ENCODE measurements around the gene CACNG1.

CACNG1 gene

GRCh38 chr17:67017910-67018309 is 26.4 kb upstream of the CACNG1 start:
- TF ChIP-seq POLR2A (IDR thresholded peaks at IDR 0.05; ENCODE audit: extremely low read depth, insufficient read length), result no peak
- no peak for TF ChIP-seq MYC (IDR thresholded peaks at IDR 0.05; ENCODE audit: low read depth, low read length)
- TF ChIP-seq MAX (IDR thresholded peaks at IDR 0.05; ENCODE audit: low read depth, low read length), result no peak
- TF ChIP-seq CTCF (IDR thresholded peaks at IDR 0.05; ENCODE audit: low read depth, low read length), result no peak
- no peak overlapping the region for H3K4me3 ChIP-seq (ENCODE audit: low read depth, low read length)
- DNase-seq (ENCODE audit: low read depth), result no peak

GRCh38 chr17:67018471-67019434 is 25.6 kb upstream of the CACNG1 start:
- no peak overlapping the region for H3K4me3 ChIP-seq (ENCODE audit: low read depth, low read length)
- DNase-seq (ENCODE audit: low read depth), result no peak
- no peak for TF ChIP-seq POLR2A (IDR thresholded peaks at IDR 0.05; ENCODE audit: extremely low read depth, insufficient read length)
- no peak for TF ChIP-seq CTCF (IDR thresholded peaks at IDR 0.05; ENCODE audit: low read depth, low read length)
- no peak for TF ChIP-seq MAX (IDR thresholded peaks at IDR 0.05; ENCODE audit: low read depth, low read length)
- no peak for TF ChIP-seq MYC (IDR thresholded peaks at IDR 0.05; ENCODE audit: low read depth, low read length)

GRCh38 chr17:67019809-67020208 is 24.5 kb upstream of the CACNG1 start:
- no peak for DNase-seq (ENCODE audit: low read depth)
- no peak overlapping the region for H3K4me3 ChIP-seq (ENCODE audit: low read depth, low read length)
- TF ChIP-seq CTCF (IDR thresholded peaks at IDR 0.05; ENCODE audit: low read depth, low read length), result no peak
- no peak for TF ChIP-seq POLR2A (IDR thresholded peaks at IDR 0.05; ENCODE audit: extremely low read depth, insufficient read length)
- TF ChIP-seq MYC (IDR thresholded peaks at IDR 0.05; ENCODE audit: low read depth, low read length), result no peak
- TF ChIP-seq MAX (IDR thresholded peaks at IDR 0.05; ENCODE audit: low read depth, low read length), result no peak

- no peak for DNase-seq (ENCODE audit: low read depth)
- TF ChIP-seq CTCF (IDR thresholded peaks at IDR 0.05; ENCODE audit: low read depth, low read length) (no peak), MAX (IDR thresholded peaks at IDR 0.05; ENCODE audit: low read depth, low read length) (no peak), POLR2A (IDR thresholded peaks at IDR 0.05; ENCODE audit: extremely low read depth, insufficient read length) (no peak), MYC (IDR thresholded peaks at IDR 0.05; ENCODE audit: low read depth, low read length) (no peak)
Observed at GRCh38 chr17:67020293-67020766, 24.0 kb upstream of the CACNG1 start.

GRCh38 chr17:67021196-67021595 is 23.2 kb upstream of the CACNG1 start:
- peak; percentile 18 for DNase-seq (ENCODE audit: low read depth)
- no peak overlapping the region for H3K4me3 ChIP-seq (ENCODE audit: low read depth, low read length)
- TF ChIP-seq MYC (IDR thresholded peaks at IDR 0.05; ENCODE audit: low read depth, low read length) (no peak), CTCF (IDR thresholded peaks at IDR 0.05; ENCODE audit: low read depth, low read length) (no peak), MAX (IDR thresholded peaks at IDR 0.05; ENCODE audit: low read depth, low read length) (no peak), POLR2A (IDR thresholded peaks at IDR 0.05; ENCODE audit: extremely low read depth, insufficient read length) (no peak)

More at GRCh38 chr17:67020293-67020766, 24.0 kb upstream of the CACNG1 start:
- H3K4me3 ChIP-seq (ENCODE audit: low read depth, low read length), result no peak overlapping the region
